Lung (tissue), 12 donors: ENCODE measurements around the gene DCLRE1B. TPM values are rescaled to one million over a fixed set of nuclear protein-coding genes. Genes with fewer than 3 reads are reported as not detected.

Source experiments
- ATAC-seq: fragments of 200-7000 bp; cut with Tn5 transposase; one replicate; pipeline ENCODE4 v1.9.1; 2020; ENCODE audit warnings: moderate number of reproducible peaks; ENCODE audit not compliant: insufficient read depth, low FRiP score
- DNase-seq, 3 donors: peaks; one replicate each; pipeline ENCODE4 v3.0.0-alpha.2; 2013 to 2017
- H3K27ac ChIP-seq, 2 donors: one replicate each; pipeline ENCODE4 v1.5.1; 2013; ENCODE audit warnings: mild to moderate bottlenecking in 2 of 2, moderate library complexity in 2 of 2, control low read depth in 1 of 2, inconsistent platforms in 1 of 2, low read depth in 1 of 2, low read length in 1 of 2
- H3K27me3 ChIP-seq, 3 donors: one replicate each; pipeline ENCODE4 v1.5.1; 2013; ENCODE audit warnings: low read length in 2 of 3; ENCODE audit not compliant: control insufficient read depth in 3 of 3, insufficient read depth in 3 of 3
- H3K36me3 ChIP-seq, 4 donors: one replicate each; pipeline ENCODE4 v1.5.1; 2013; ENCODE audit warnings: low read length in 4 of 4, mild to moderate bottlenecking in 1 of 4, moderate library complexity in 1 of 4; ENCODE audit not compliant: control insufficient read depth in 4 of 4, insufficient read depth in 4 of 4
- H3K4me1 ChIP-seq, 5 donors: one replicate each; pipeline ENCODE4 v1.5.1; 2013; ENCODE audit warnings: low read length in 5 of 5, mild to moderate bottlenecking in 2 of 5, moderate library complexity in 1 of 5; ENCODE audit not compliant: control insufficient read depth in 5 of 5, insufficient read depth in 5 of 5
- H3K4me3 ChIP-seq: one replicate; pipeline ENCODE4 v1.5.1; 2013; ENCODE audit warnings: mild to moderate bottlenecking, control low read depth, moderate library complexity
- H3K9ac ChIP-seq, 2 donors: one replicate each; pipeline ENCODE4 v1.5.1; 2013; ENCODE audit warnings: low read length in 2 of 2, control low read depth in 1 of 2; ENCODE audit not compliant: insufficient read depth in 1 of 2
- H3K9me3 ChIP-seq, 4 donors: one replicate each; pipeline ENCODE4 v1.5.1; 2013; ENCODE audit warnings: low read length in 3 of 4, mild to moderate bottlenecking in 1 of 4, moderate library complexity in 1 of 4; ENCODE audit not compliant: control insufficient read depth in 4 of 4, insufficient read depth in 3 of 4
- CTCF ChIP-seq: IDR thresholded peaks from 2 replicates; pipeline ENCODE4 v1.5.1; 2012; ENCODE audit warnings: mild to moderate bottlenecking; ENCODE audit errors: control extremely low read depth, extremely low read depth
- WGBS, 2 donors: extraction: QIAGEN DNeasy Blood & Tissue Kit; methylation state at CpG; one replicate each; pipeline ENCODE4 v1.1.7; 2013; 5-methylcytosine and 5-hydroxymethylcytosine counted together
- polyA plus RNA-seq, 2 donors: library from polyadenylated mRNA; stranded (reverse); fragments of 200-250 nt; gene quantifications; one replicate each; pipeline ENCODE4 v1.2.1, GENCODE V29; 2013
- total RNA-seq, 2 donors: library from RNA; depleted of rRNA in 1 of 2; stranded (reverse); fragments of >200 nt in 1 of 2; gene quantifications; one replicate each; pipeline ENCODE4 v1.2.1, GENCODE V29; 2014 to 2021
- donor health status: control.
- donor health status: control.
- donor health status: Bipolar disorder and iron deficiency.
- donor health status: healthy.
- donor health status: DM: yes; HTN: yes; CAD: no.

The DCLRE1B gene
- total and polyA plus RNA-seq, 4 donors = 2.6 to 7.8 (median 5.2) TPM

GRCh38 chr1:113924473-113924872, 19.3 kb downstream of the DCLRE1B start:
- no peaks in the 10 kb centered on the region for H3K9me3 ChIP-seq
- no peak for DNase-seq
- H3K9ac ChIP-seq = no peak overlapping the region
- TF ChIP-seq CTCF = no peak
- H3K27me3 ChIP-seq = no peaks in the 10 kb centered on the region
- ATAC-seq = no peak
- 97 to 98% methylated on average over 2 of the region's 2 CpGs for WGBS, 2 donors
- peaks cover 0 to 3% (median 0%) of the 10 kb centered on the region in 4 donors for H3K36me3 ChIP-seq
- H3K27ac ChIP-seq = no peak overlapping the region
- peaks cover 0 to 6% (median 0%) of the 10 kb centered on the region in 5 donors for H3K4me1 ChIP-seq
- no peak overlapping the region for H3K4me3 ChIP-seq

GRCh38 chr1:113928187-113928930, 23.2 kb downstream of the DCLRE1B start:
- DNase-seq (peak in 1 of 3 donors; percentile 54), ATAC-seq (no peak)
- Histone ChIP-seq H3K9me3 (no peaks in the 10 kb centered on the region), H3K36me3 (peaks cover 0 to 3% (median 0%) of the 10 kb centered on the region in 4 donors), H3K9ac (peak overlapping the region; percentile 94 to 99), H3K4me3 (peak overlapping the region; percentile 92), H3K4me1 (peaks cover 0 to 25% (median 10%) of the 10 kb centered on the region in 5 donors), H3K27me3 (no peaks in the 10 kb centered on the region), H3K27ac (peak overlapping the region; percentile 95 to 100)
- no peak for TF ChIP-seq CTCF
- WGBS, 2 donors = 11 to 13% methylated on average over 6 of the region's 6 CpGs

GRCh38 chr1:113928941-113929749, 24.0 kb downstream of the DCLRE1B start, which contains the start of gene HIPK1:
HIPK1 (plus strand) TSS chr1:113929324.
- ATAC-seq = peak; percentile 92
- peak; percentile 96 to 97 (median 97) for DNase-seq
- H3K9me3 ChIP-seq = no peaks in the 10 kb centered on the region
- H3K9ac ChIP-seq = peak within 1 kb of the TSS; percentile 97 to 99
- H3K4me1 ChIP-seq = peaks cover 0 to 25% (median 10%) of the 10 kb centered on the region in 5 donors
- 0 to 1% methylated on average over 55 to 61 of the region's 61 CpGs for WGBS, 2 donors
- no peak for TF ChIP-seq CTCF
- no peaks in the 10 kb centered on the region for H3K27me3 ChIP-seq
- H3K36me3 ChIP-seq = peaks cover 0 to 3% (median 0%) of the 10 kb centered on the region in 4 donors
- peak within 1 kb of the TSS; percentile 92 for H3K4me3 ChIP-seq
- peak within 1 kb of the TSS; percentile 95 to 100 for H3K27ac ChIP-seq
